ENCODE measurements around the gene ATP5PD. TPM values are rescaled to one million over a fixed set of nuclear protein-coding genes. Genes with fewer than 3 reads are reported as not detected.

ATP5PD gene
- total and polyA plus RNA-seq, 2 donors (not counting 1 experiment from before 2014, with no cell fraction given): 92.1 to 101 TPM

- POLR2A ChIA-PET: no interaction called here
- no peak overlapping the region for H2AFZ ChIP-seq (ENCODE audit: insufficient read depth, low read depth, low read length, poor library complexity, severe bottlenecking)
- H3K9me3 ChIP-seq (ENCODE audit: control extremely low read depth in 1 of 3, control insufficient read depth in 2 of 3, insufficient read depth in 1 of 3, low read length in 2 of 3): no peaks in the 10 kb centered on the region
- H3K27me3 Mint-ChIP-seq: no peaks in the 10 kb centered on the region
- no peak overlapping the region for H3K4me3 ChIP-seq (ENCODE audit: control extremely low read depth in 1 of 5, extremely low read depth in 1 of 5, insufficient read depth in 1 of 5, low read depth in 2 of 5, low read length in 4 of 5)
- peaks cover 0 to 45% of the 10 kb centered on the region in 2 experiments for H3K36me3 ChIP-seq (replicated peaks in 1 of 2; ENCODE audit: control extremely low read depth in 1 of 2, control insufficient read depth in 1 of 2, extremely low read depth in 1 of 2, insufficient read depth in 2 of 2, low read length in 1 of 2)
- no peaks in the 10 kb centered on the region for H3K9me3 Mint-ChIP-seq (ENCODE audit: insufficient read depth)
- no peak for DNase-seq
- no peak overlapping the region for H3K9ac ChIP-seq (ENCODE audit: low read length)
- CTCF ChIA-PET: interaction anchor here (1.0 kb wide), 1 partner anchor 48 kb away, joined by 3 read pairs; no protein-coding TSS in a partner anchor
- TF ChIP-seq EZH2 (IDR thresholded peaks at IDR 0.05; ENCODE audit: borderline replicate concordance, insufficient read depth, low read depth, low read length, poor library complexity, severe bottlenecking) (no peak), CTCF (IDR thresholded peaks at IDR 0.05) (no peak)
- no peaks in the 10 kb centered on the region for H3K79me2 ChIP-seq (ENCODE audit: control insufficient read depth, insufficient read depth, low read length)
- no peak overlapping the region for H3K4me3 Mint-ChIP-seq
- no peak overlapping the region for H3K27ac ChIP-seq (ENCODE audit: low read length in 2 of 2)
- H3K27me3 ChIP-seq (replicated peaks in 1 of 4; ENCODE audit: control extremely low read depth in 1 of 4, control insufficient read depth in 3 of 4, insufficient read depth in 4 of 4, low read length in 3 of 4): no peaks in the 10 kb centered on the region
- H3K27ac Mint-ChIP-seq: no peak overlapping the region
- ATAC-seq (ENCODE audit: low read depth): no peak
- no peak overlapping the region for H3K4me2 ChIP-seq (replicated peaks; ENCODE audit: low read depth, low read length, poor library complexity, severe bottlenecking)
- no peaks in the 10 kb centered on the region for H3K4me1 ChIP-seq (ENCODE audit: control insufficient read depth in 2 of 2, insufficient read depth in 2 of 2, low read length in 2 of 2)
- intact Hi-C loops (cut with micrococcal nuclease): no loop called here
- no peaks in the 10 kb centered on the region for H3K4me1 Mint-ChIP-seq
- H4K20me1 ChIP-seq (ENCODE audit: control insufficient read depth, insufficient read depth, low read length, poor library complexity, severe bottlenecking): no peaks in the 10 kb centered on the region
- WGBS (ENCODE audit: insufficient coverage): 86% methylated on average over 5 of the region's 6 CpGs
Measured at GRCh38 chr17:75065562-75066151, 18.9 kb upstream of the ATP5PD start.

DNA sequence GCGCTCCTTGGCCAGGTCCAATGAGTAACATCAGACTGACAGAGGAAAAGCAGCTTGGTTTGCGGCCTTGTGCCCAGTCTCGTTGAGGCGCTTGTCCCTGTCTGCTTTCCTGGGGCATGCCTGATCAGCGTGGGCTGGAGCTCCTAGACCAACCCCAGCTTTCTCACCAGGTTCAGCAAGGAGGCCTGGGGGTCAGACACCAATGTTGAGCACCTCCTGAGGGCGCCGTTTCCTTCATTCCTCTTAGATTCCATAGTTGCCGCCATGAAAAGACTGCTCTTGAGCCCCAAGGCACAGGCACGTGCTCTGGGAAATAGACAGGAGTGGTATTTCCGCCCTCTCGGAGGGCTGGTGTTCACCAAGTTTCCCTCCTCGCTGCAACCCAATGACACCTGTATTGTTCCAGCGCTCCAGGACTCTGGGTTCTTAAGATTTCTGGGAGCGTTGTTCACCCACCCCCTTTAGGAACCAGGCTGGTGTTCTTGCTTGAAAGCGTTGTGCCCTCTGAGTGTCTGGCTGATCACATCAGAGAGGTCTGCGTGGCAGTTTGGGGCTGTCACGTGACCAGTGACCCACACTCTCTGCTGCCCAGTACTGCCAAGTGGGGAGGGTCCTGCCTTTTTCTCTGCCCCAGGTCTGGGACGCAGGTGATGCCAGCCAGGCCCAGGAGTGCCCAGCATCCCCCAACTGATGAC is 18.2 kb upstream of the ATP5PD start:
- Mint-ChIP-seq H3K27ac (no peak overlapping the region), H3K4me1 (no peaks in the 10 kb centered on the region), H3K27me3 (no peaks in the 10 kb centered on the region), H3K4me3 (no peak overlapping the region), H3K9me3 (ENCODE audit: insufficient read depth) (no peaks in the 10 kb centered on the region)
- WGBS (ENCODE audit: insufficient coverage): 99% methylated on average over 18 of the region's 18 CpGs
- H3K4me2 ChIP-seq (replicated peaks; ENCODE audit: low read depth, low read length, poor library complexity, severe bottlenecking): no peak overlapping the region
- H4K20me1 ChIP-seq (ENCODE audit: control insufficient read depth, insufficient read depth, low read length, poor library complexity, severe bottlenecking): no peaks in the 10 kb centered on the region
- CTCF ChIA-PET: interaction anchor here (0.6 to 1.1 kb wide), 3 partner anchors 72 to 105 kb away, joined by 3 read pairs; no protein-coding TSS in a partner anchor
- no peak for TF ChIP-seq CTCF (IDR thresholded peaks at IDR 0.05)
- H3K9me3 ChIP-seq (ENCODE audit: control extremely low read depth in 1 of 3, control insufficient read depth in 2 of 3, insufficient read depth in 1 of 3, low read length in 2 of 3): no peaks in the 10 kb centered on the region
- ATAC-seq (ENCODE audit: low read depth): no peak
- H3K4me3 ChIP-seq (ENCODE audit: control extremely low read depth in 1 of 5, extremely low read depth in 1 of 5, insufficient read depth in 1 of 5, low read depth in 2 of 5, low read length in 4 of 5): no peak overlapping the region
- no peak overlapping the region for H2AFZ ChIP-seq (ENCODE audit: insufficient read depth, low read depth, low read length, poor library complexity, severe bottlenecking)
- intact Hi-C loops (cut with micrococcal nuclease): no loop called here
- POLR2A ChIA-PET: no interaction called here
- no peaks in the 10 kb centered on the region for H3K27me3 ChIP-seq (replicated peaks in 1 of 4; ENCODE audit: control extremely low read depth in 1 of 4, control insufficient read depth in 3 of 4, insufficient read depth in 4 of 4, low read length in 3 of 4)
- H3K4me1 ChIP-seq (ENCODE audit: control insufficient read depth in 2 of 2, insufficient read depth in 2 of 2, low read length in 2 of 2): no peaks in the 10 kb centered on the region
- no peaks in the 10 kb centered on the region for H3K79me2 ChIP-seq (ENCODE audit: control insufficient read depth, insufficient read depth, low read length)
- no peak for DNase-seq
- no peak overlapping the region for H3K27ac ChIP-seq (ENCODE audit: low read length in 2 of 2)
- no peak overlapping the region for H3K9ac ChIP-seq (ENCODE audit: low read length)
- peaks cover 0 to 45% of the 10 kb centered on the region in 2 experiments for H3K36me3 ChIP-seq (replicated peaks in 1 of 2; ENCODE audit: control extremely low read depth in 1 of 2, control insufficient read depth in 1 of 2, extremely low read depth in 1 of 2, insufficient read depth in 2 of 2, low read length in 1 of 2)

Data from B cell (primary cell).